Panc1 (cell line): ENCODE measurements around the gene GDF11. TPM values are rescaled to one million over a fixed set of nuclear protein-coding genes. Genes with fewer than 3 reads are reported as not detected.

Experiments
- ATAC-seq: fragments of 200-7000 bp; cut with Tn5 transposase; 2 replicates; pipeline ENCODE4 v1.9.1; 2020; ENCODE audit warnings: mild to moderate bottlenecking, moderate library complexity
- BruUV-seq: library from RNA; stranded (reverse); fragments of 400-500 nt; replicated peaks from 2 replicates; lab custom pipeline; 2021; lab: Mats Ljungman, UMichigan
- CTCF ChIA-PET: fragments of 300-600 bp; sonication (Branson Sonifier 250); formaldehyde crosslinking; loops from one replicate; lab custom pipeline; 2022; ENCODE audit warnings: antibody characterized with exemption; lab: Charles Lee
- POLR2A ChIA-PET: fragments of 300-600 bp; sonication (Branson Sonifier 250); formaldehyde crosslinking; loops from one replicate; lab custom pipeline; 2022; ENCODE audit warnings: antibody characterized with exemption; lab: Charles Lee
- DNase-seq: peaks from one replicate; pipeline ENCODE4 v3.0.0-alpha.2; 2010; ENCODE audit warnings: low read depth, low spot score
- H3K27ac ChIP-seq: 2 replicates; pipeline ENCODE4 v1.5.1; 2011; ENCODE audit warnings: mild to moderate bottlenecking, low read length, inconsistent platforms
- H3K27me3 ChIP-seq: fragments of 200-500 bp; sonication (Bioruptor generic); 2 replicates; pipeline ENCODE4 v1.6.0; 2014; ENCODE audit warnings: low read length, inconsistent platforms; ENCODE audit not compliant: control insufficient read depth, insufficient read depth
- H3K36me3 ChIP-seq: fragments of 200-500 bp; sonication (Bioruptor generic); 2 replicates; pipeline ENCODE4 v1.5.1; 2014; ENCODE audit warnings: inconsistent platforms, mild to moderate bottlenecking, low read length, moderate library complexity; ENCODE audit not compliant: control insufficient read depth, insufficient read depth
- H3K4me1 ChIP-seq: 2 replicates; pipeline ENCODE4 v1.5.1; 2011; ENCODE audit warnings: inconsistent platforms, mild to moderate bottlenecking, low read length, moderate library complexity; ENCODE audit not compliant: control insufficient read depth, insufficient read depth
- H3K4me3 ChIP-seq, 2 experiments: 2 replicates each; pipeline ENCODE4 v1.5.1; 2011 to 2012; ENCODE audit warnings: low read depth in 2 of 2, low read length in 2 of 2, mild to moderate bottlenecking in 2 of 2, inconsistent platforms in 1 of 2, moderate library complexity in 1 of 2
- H3K9me3 ChIP-seq: fragments of 200-500 bp; sonication (Bioruptor generic); 2 replicates; pipeline ENCODE4 v1.5.1; 2014; ENCODE audit warnings: low read depth, mild to moderate bottlenecking, inconsistent platforms, low read length, moderate library complexity; ENCODE audit not compliant: control insufficient read depth, insufficient read depth
- CTCF ChIP-seq: fragments of 450-650 bp; IDR thresholded peaks from 2 replicates; pipeline ENCODE4 v1.5.1; 2017; ENCODE audit warnings: mild to moderate bottlenecking
- POLR2AphosphoS5 ChIP-seq: IDR thresholded peaks from 2 replicates; pipeline ENCODE4 v1.6.1; 2012; ENCODE audit warnings: mild to moderate bottlenecking, low read depth, low read length, moderate library complexity
- REST ChIP-seq, 2 experiments: IDR thresholded peaks; 2 replicates each; pipeline ENCODE4 v1.6.1; 2011 to 2012; ENCODE audit warnings: low read depth in 2 of 2, control low read depth in 1 of 2, low read length in 1 of 2, mild to moderate bottlenecking in 1 of 2, moderate library complexity in 1 of 2; ENCODE audit not compliant: insufficient read depth in 1 of 2
- SIN3A ChIP-seq: IDR thresholded peaks from 2 replicates; pipeline ENCODE4 v1.6.1; 2012; ENCODE audit warnings: low read depth, mild to moderate bottlenecking, low read length, moderate library complexity, borderline replicate concordance; ENCODE audit not compliant: insufficient read depth
- TCF7L2 ChIP-seq: IDR thresholded peaks from 2 replicates; pipeline ENCODE4 v1.6.1; 2011; ENCODE audit warnings: mild to moderate bottlenecking, low read depth, low read length, inconsistent platforms
- in situ Hi-C: cut with HindIII; loops from 2 replicates; pipeline ENCODE4 v1.10.0; 2016; ENCODE audit warnings: low sequenced_read_pairs, low pct_unique_long_range_greater_than_20kb
- intact Hi-C: fragments of 100-400 bp; cut with micrococcal nuclease; formaldehyde crosslinking; loops from one replicate; pipeline ENCODE4 v1.10.0; 2022; ENCODE audit not compliant: unreplicated experiment
- total RNA-seq: library from RNA; stranded (reverse); gene quantifications from one replicate; pipeline ENCODE4 v1.2.1, GENCODE V29; 2021; ENCODE audit not compliant: unreplicated experiment

The GDF11 gene
- total RNA-seq, 1 experiment from 2014 or later = 11.8 TPM

- TF ChIP-seq POLR2AphosphoS5 = no peak
- no peak for TF ChIP-seq CTCF
- TF ChIP-seq TCF7L2 = no peak
- TF ChIP-seq SIN3A = no peak
- TF ChIP-seq REST (IDR thresholded peaks at IDR 0.05; ENCODE audit: insufficient read depth in 1 of 2, low read depth in 2 of 2, low read length in 1 of 2) = no peak
- H3K27ac ChIP-seq = no peak overlapping the region
- DNase-seq (no peak), ATAC-seq (no peak)
- in situ Hi-C loops = no loop called here
- H3K27me3 ChIP-seq = no peaks in the 10 kb centered on the region
- intact Hi-C loops = no loop called here
- peaks cover 33% of the 10 kb centered on the region for H3K36me3 ChIP-seq
- H3K4me3 ChIP-seq = no peak overlapping the region
- H3K4me1 ChIP-seq = no peaks in the 10 kb centered on the region
- H3K9me3 ChIP-seq = no peaks in the 10 kb centered on the region
- BruUV-seq = no TSS peak
- ChIA-PET POLR2A (no interaction called here), CTCF (no interaction called here)
Measured at GRCh38 chr12:55788546-55788945, 45.6 kb downstream of the GDF11 start.

GRCh38 chr12:55789171-55789570 is 46.2 kb downstream of the GDF11 start:
- POLR2A ChIA-PET = no interaction called here
- no peaks in the 10 kb centered on the region for H3K9me3 ChIP-seq

More at GRCh38 chr12:55789171-55789570, 46.2 kb downstream of the GDF11 start:
- intact Hi-C loops = no loop called here
- Histone ChIP-seq H3K27me3 (no peaks in the 10 kb centered on the region), H3K4me3 (no peak overlapping the region), H3K27ac (no peak overlapping the region), H3K4me1 (no peaks in the 10 kb centered on the region), H3K36me3 (peaks cover 36% of the 10 kb centered on the region)
- CTCF ChIA-PET = no interaction called here
- no TSS peak for BruUV-seq
- ATAC-seq (no peak), DNase-seq (no peak)
- TF ChIP-seq CTCF (no peak), TCF7L2 (no peak), REST (IDR thresholded peaks at IDR 0.05; ENCODE audit: insufficient read depth in 1 of 2, low read depth in 2 of 2, low read length in 1 of 2) (no peak), POLR2AphosphoS5 (no peak), SIN3A (no peak)
- in situ Hi-C loops = no loop called here
